Measurements from ENCODE around the gene CHST3.
A peak's percentile ranks its signal among the peaks of the same experiment; 100 is the strongest.

The CHST3 gene

DNA sequence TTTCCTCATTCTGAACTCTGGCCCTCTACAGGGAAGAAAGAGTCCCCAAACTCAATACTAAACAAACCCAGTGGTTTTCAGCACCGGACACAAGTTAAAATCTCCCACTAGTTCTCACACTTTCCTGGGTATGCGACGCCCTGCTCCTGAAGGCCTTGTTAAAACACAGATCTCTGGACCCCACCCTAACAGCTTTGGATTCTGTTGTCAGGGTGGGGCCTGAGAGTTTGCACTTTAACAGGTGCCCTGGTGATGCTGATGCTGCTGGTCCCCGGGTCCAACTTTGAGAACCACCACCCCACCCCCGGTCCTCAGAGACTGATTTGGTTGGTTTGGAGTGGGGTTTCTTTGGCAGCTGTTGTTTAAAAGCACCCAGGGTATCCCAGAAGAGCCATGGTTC, 61.6 kb downstream of the CHST3 start:
- Histone ChIP-seq H3K9me3 (ENCODE audit: insufficient read depth, low read length) (no peaks in the 10 kb centered on the region), H3K36me3 (replicated peaks; ENCODE audit: low read depth, low read length) (no peaks in the 10 kb centered on the region), H3K9ac (ENCODE audit: low read length) (no peak overlapping the region), H3K27ac (ENCODE audit: low read length) (no peak overlapping the region), H4K20me1 (ENCODE audit: insufficient read depth, low read length) (no peaks in the 10 kb centered on the region), H3K4me1 (ENCODE audit: low read length) (peaks cover 16% of the 10 kb centered on the region), H2AFZ (ENCODE audit: low read depth, low read length) (no peak overlapping the region), H3K4me3 (ENCODE audit: low read length) (no peak overlapping the region), H3K27me3 (ENCODE audit: low read depth, low read length) (no peaks in the 10 kb centered on the region), H3K4me2 (ENCODE audit: low read length) (no peak overlapping the region), H3K79me2 (ENCODE audit: low read length) (no peaks in the 10 kb centered on the region)
- TF ChIP-seq, protein P1, sequence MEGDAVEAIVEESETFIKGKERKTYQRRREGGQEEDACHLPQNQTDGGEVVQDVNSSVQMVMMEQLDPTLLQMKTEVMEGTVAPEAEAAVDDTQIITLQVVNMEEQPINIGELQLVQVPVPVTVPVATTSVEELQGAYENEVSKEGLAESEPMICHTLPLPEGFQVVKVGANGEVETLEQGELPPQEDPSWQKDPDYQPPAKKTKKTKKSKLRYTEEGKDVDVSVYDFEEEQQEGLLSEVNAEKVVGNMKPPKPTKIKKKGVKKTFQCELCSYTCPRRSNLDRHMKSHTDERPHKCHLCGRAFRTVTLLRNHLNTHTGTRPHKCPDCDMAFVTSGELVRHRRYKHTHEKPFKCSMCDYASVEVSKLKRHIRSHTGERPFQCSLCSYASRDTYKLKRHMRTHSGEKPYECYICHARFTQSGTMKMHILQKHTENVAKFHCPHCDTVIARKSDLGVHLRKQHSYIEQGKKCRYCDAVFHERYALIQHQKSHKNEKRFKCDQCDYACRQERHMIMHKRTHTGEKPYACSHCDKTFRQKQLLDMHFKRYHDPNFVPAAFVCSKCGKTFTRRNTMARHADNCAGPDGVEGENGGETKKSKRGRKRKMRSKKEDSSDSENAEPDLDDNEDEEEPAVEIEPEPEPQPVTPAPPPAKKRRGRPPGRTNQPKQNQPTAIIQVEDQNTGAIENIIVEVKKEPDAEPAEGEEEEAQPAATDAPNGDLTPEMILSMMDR (IDR thresholded peaks at IDR 0.05; ENCODE audit: low read depth, low read length) = no peak
- no peak for TF ChIP-seq EZH2phosphoT487 (IDR thresholded peaks at IDR 0.05; ENCODE audit: low read depth)

- H3K4me2 ChIP-seq (ENCODE audit: low read length) = no peak overlapping the region
- no peaks in the 10 kb centered on the region for H3K27me3 ChIP-seq (ENCODE audit: low read depth, low read length)
- H4K20me1 ChIP-seq (ENCODE audit: insufficient read depth, low read length) = no peaks in the 10 kb centered on the region
- no peaks in the 10 kb centered on the region for H3K36me3 ChIP-seq (replicated peaks; ENCODE audit: low read depth, low read length)
- no peak overlapping the region for H3K9ac ChIP-seq (ENCODE audit: low read length)
- H3K79me2 ChIP-seq (ENCODE audit: low read length) = no peaks in the 10 kb centered on the region
- no peak overlapping the region for H2AFZ ChIP-seq (ENCODE audit: low read depth, low read length)
- H3K9me3 ChIP-seq (ENCODE audit: insufficient read depth, low read length) = no peaks in the 10 kb centered on the region
- no peak overlapping the region for H3K4me3 ChIP-seq (ENCODE audit: low read length)
- TF ChIP-seq EZH2phosphoT487 (IDR thresholded peaks at IDR 0.05; ENCODE audit: low read depth) = no peak
- TF ChIP-seq, protein P1 (IDR thresholded peaks at IDR 0.05; ENCODE audit: low read depth, low read length) = no peak
- no peak overlapping the region for H3K27ac ChIP-seq (ENCODE audit: low read length)
- H3K4me1 ChIP-seq (ENCODE audit: low read length) = peaks cover 11% of the 10 kb centered on the region
These were observed 62.3 kb downstream of the CHST3 start for GRCh38 chr10:72026278-72027111.

DNA sequence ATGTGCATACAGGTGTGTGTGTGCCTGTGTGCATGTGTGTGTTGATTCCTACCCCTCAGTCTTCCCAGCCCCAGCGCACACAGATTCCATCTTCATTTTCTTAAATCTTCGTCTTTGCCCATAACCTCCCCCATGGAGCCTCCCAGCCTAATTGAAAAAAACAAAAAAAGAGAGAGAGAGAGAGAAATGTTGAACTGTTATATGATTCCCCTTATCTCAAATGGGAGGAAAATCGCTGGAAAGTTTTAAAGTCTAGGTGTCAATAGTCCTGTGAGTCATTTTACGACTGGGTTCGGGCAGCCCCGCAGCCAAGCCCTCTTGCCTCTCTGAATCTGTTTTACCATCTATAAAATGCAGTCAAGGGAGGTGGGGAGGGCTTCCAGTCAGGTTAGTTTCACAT, 63.3 kb downstream of the CHST3 start:
- Histone ChIP-seq H3K4me2 (ENCODE audit: low read length) (peak overlapping the region; percentile 52), H3K4me3 (ENCODE audit: low read length) (no peak overlapping the region), H3K9ac (ENCODE audit: low read length) (no peak overlapping the region), H3K27ac (ENCODE audit: low read length) (no peak overlapping the region), H3K36me3 (replicated peaks; ENCODE audit: low read depth, low read length) (no peaks in the 10 kb centered on the region), H4K20me1 (ENCODE audit: insufficient read depth, low read length) (no peaks in the 10 kb centered on the region), H2AFZ (ENCODE audit: low read depth, low read length) (no peak overlapping the region), H3K27me3 (ENCODE audit: low read depth, low read length) (no peaks in the 10 kb centered on the region), H3K9me3 (ENCODE audit: insufficient read depth, low read length) (no peaks in the 10 kb centered on the region), H3K79me2 (ENCODE audit: low read length) (no peaks in the 10 kb centered on the region), H3K4me1 (ENCODE audit: low read length) (peaks cover 11% of the 10 kb centered on the region)
- no peak for TF ChIP-seq EZH2phosphoT487 (IDR thresholded peaks at IDR 0.05; ENCODE audit: low read depth)
- TF ChIP-seq, protein P1 (IDR thresholded peaks at IDR 0.05; ENCODE audit: low read depth, low read length) = no peak

DNA sequence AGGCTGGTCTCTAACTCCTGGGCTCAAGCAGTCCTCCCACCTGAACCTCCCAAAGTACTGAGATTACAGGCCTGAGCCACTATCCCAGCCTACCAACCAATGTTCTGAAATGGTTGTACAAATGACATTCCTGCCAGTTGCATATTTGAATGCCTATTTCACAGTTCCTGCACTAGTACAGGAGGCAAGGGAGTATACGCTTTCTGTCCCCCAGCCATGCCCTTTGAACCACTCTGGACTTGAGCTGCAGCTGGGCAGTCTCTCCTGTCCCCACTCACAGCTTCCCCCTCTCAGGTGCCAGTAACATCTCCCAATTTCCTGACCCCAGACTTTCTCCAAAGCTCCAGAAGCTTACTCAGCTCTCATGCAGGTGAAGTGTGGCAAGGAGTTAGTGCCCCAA, 65.2 kb downstream of the CHST3 start:
- H3K9me3 ChIP-seq (ENCODE audit: insufficient read depth, low read length) = no peaks in the 10 kb centered on the region
- no peak overlapping the region for H3K4me3 ChIP-seq (ENCODE audit: low read length)
- H3K27ac ChIP-seq (ENCODE audit: low read length) = no peak overlapping the region
- no peak overlapping the region for H2AFZ ChIP-seq (ENCODE audit: low read depth, low read length)
- peaks cover 11% of the 10 kb centered on the region for H3K4me1 ChIP-seq (ENCODE audit: low read length)
- TF ChIP-seq, protein P1 (IDR thresholded peaks at IDR 0.05; ENCODE audit: low read depth, low read length) = no peak
- TF ChIP-seq EZH2phosphoT487 (IDR thresholded peaks at IDR 0.05; ENCODE audit: low read depth) = no peak
- no peak overlapping the region for H3K4me2 ChIP-seq (ENCODE audit: low read length)
- no peaks in the 10 kb centered on the region for H3K36me3 ChIP-seq (replicated peaks; ENCODE audit: low read depth, low read length)
- no peak overlapping the region for H3K9ac ChIP-seq (ENCODE audit: low read length)
- H3K27me3 ChIP-seq (ENCODE audit: low read depth, low read length) = no peaks in the 10 kb centered on the region
- H4K20me1 ChIP-seq (ENCODE audit: insufficient read depth, low read length) = no peaks in the 10 kb centered on the region
- H3K79me2 ChIP-seq (ENCODE audit: low read length) = no peaks in the 10 kb centered on the region

Measured in OCI-LY3 (cell line).